ENCODE measurements around the gene GNB1. TPM values are rescaled to one million over a fixed set of nuclear protein-coding genes. Genes with fewer than 3 reads are reported as not detected.

The GNB1 gene
- total RNA-seq, 1 experiment from 2014 or later = 400 TPM

DNA sequence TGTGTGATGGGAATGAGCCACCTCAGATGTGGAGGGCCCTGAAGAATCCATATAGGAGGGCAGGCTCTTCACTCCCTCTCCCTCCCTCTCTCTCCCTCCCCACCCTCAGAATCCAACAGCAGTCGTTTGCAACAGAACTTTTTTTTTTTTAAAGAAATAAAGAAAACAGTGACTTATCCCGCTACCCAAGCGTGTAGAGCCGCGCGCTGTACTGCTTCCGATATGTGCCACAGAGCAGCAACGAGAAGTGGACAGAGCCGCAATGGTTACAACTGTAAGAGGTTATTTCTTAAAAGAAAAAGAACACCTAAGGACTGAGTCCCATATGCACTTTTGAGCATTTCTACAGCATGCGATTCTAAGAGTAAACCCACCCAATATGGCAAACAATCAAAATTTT, 105.2 kb downstream of the GNB1 start:
- peaks cover 19 to 28% of the 10 kb centered on the region in 2 experiments for H3K4me1 Mint-ChIP-seq
- H3K18ac ChIP-seq (ENCODE audit: insufficient read length, low read depth, low read length) = no peak overlapping the region
- H4K20me1 ChIP-seq (ENCODE audit: control insufficient read depth, insufficient read depth, insufficient read length) = no peaks in the 10 kb centered on the region
- H4K91ac ChIP-seq (ENCODE audit: insufficient read length, low read depth, low read length) = no peak overlapping the region
- H3K9me3 Mint-ChIP-seq = no peaks in the 10 kb centered on the region; a peak in 1 of 5 replicates
- no peak overlapping the region for H3K4me3 Mint-ChIP-seq
- no peak overlapping the region for H3K56ac ChIP-seq (ENCODE audit: insufficient read length, low read depth, low read length)
- peaks cover 3% of the 10 kb centered on the region for H3K79me1 ChIP-seq (ENCODE audit: insufficient read depth, low read depth, low read length, poor library complexity, severe bottlenecking)
- H4K5ac ChIP-seq (ENCODE audit: insufficient read length, low read depth, low read length) = no peak overlapping the region
- no peaks in the 10 kb centered on the region for H3K27me3 ChIP-seq (ENCODE audit: insufficient read depth, low read length)
- no peak overlapping the region for H3K9ac ChIP-seq (ENCODE audit: extremely low read depth, insufficient read length, low read length)
- no peak overlapping the region for H3T11ph ChIP-seq (ENCODE audit: low read length)
- H3K27ac ChIP-seq (ENCODE audit: insufficient read length, low read depth, low read length) = no peak overlapping the region
- no peak overlapping the region for H3K4ac ChIP-seq (ENCODE audit: low read depth, low read length)
- peaks cover 8% of the 10 kb centered on the region; the same call in 1 of the 2 replicates for H3K4me1 ChIP-seq (ENCODE audit: insufficient read depth, low read length)
- H3K9me3 ChIP-seq (ENCODE audit: control insufficient read depth, low read depth, low read length) = no peaks in the 10 kb centered on the region
- no peak overlapping the region for H3K14ac ChIP-seq (ENCODE audit: insufficient read depth, low read length)
- no peak overlapping the region for H4K8ac ChIP-seq (replicated peaks; ENCODE audit: insufficient read length, low read depth, low read length)
- no peak overlapping the region for H2AFZ ChIP-seq (ENCODE audit: low read length)
- no peak overlapping the region for H2BK5ac ChIP-seq (ENCODE audit: insufficient read length, low read length)
- no peak overlapping the region for H3K27ac Mint-ChIP-seq
- peaks cover 8% of the 10 kb centered on the region for H3K23me2 ChIP-seq (ENCODE audit: insufficient read length, low read depth, low read length, poor library complexity, severe bottlenecking)
- no peak for DNase-seq
- H2AK5ac ChIP-seq (ENCODE audit: insufficient read length, low read length) = no peak overlapping the region
- peaks cover 41 to 61% (median 56%) of the 10 kb centered on the region in 3 experiments; a peak in 6 of 7 replicates for H3K36me3 Mint-ChIP-seq (ENCODE audit: insufficient read depth in 1 of 3, low read depth in 3 of 3)
- H3K27me3 Mint-ChIP-seq (ENCODE audit: low read depth) = no peaks in the 10 kb centered on the region; the same call in 1 of the 2 replicates
- no peak overlapping the region for H2BK20ac ChIP-seq (ENCODE audit: low read depth, low read length, poor library complexity, severe bottlenecking)
- no peak overlapping the region for H2BK15ac ChIP-seq (ENCODE audit: low read depth, low read length)
- H3K23ac ChIP-seq (ENCODE audit: insufficient read length, low read depth, low read length) = no peak overlapping the region
- TF ChIP-seq CTCF (conservative IDR thresholded peaks at IDR 0.05) = no peak
- no peak overlapping the region for H2BK12ac ChIP-seq (ENCODE audit: insufficient read length, low read depth, low read length)
- H3K4me2 ChIP-seq (ENCODE audit: insufficient read depth, insufficient read length, low read length) = no peak overlapping the region
- no peak overlapping the region for H2BK120ac ChIP-seq (ENCODE audit: low read depth, low read length, poor library complexity, severe bottlenecking)
- H3K79me2 ChIP-seq (ENCODE audit: insufficient read depth, low read length) = no peaks in the 10 kb centered on the region
- no CpG with 5 or more reads among the region's 10 CpGs for WGBS (ENCODE audit: extremely low coverage, insufficient read length, low lambda C conversion rate)

All from H9 (cell line).